SW 1271 (cell line): ENCODE results near the gene PTPRG.
A peak's percentile ranks its signal among the peaks of the same experiment; 100 is the strongest.

Experiments used
- DNase-seq, 2 experiments: peaks; one replicate each; lab custom pipeline; 2025; lab: John Stamatoyannopoulos, UW

The PTPRG gene

GRCh38 chr3:61562721-61563312, 1.4 kb downstream of the PTPRG start:
- no peak for DNase-seq

GRCh38 chr3:61563313-61564271, 2.2 kb downstream of the PTPRG start:
- DNase-seq, result no peak

- no peak for DNase-seq
Measured at GRCh38 chr3:61564395-61565059, 3.2 kb downstream of the PTPRG start.

GRCh38 chr3:61565569-61565968, 4.2 kb downstream of the PTPRG start:
- no peak for DNase-seq

- no peak for DNase-seq
Measured at GRCh38 chr3:61568127-61568526, 6.8 kb downstream of the PTPRG start.

- no peak for DNase-seq
Measured at GRCh38 chr3:61569856-61570580, 8.6 kb downstream of the PTPRG start.

- no peak for DNase-seq
Measured at GRCh38 chr3:61570813-61571212, 9.4 kb downstream of the PTPRG start.

- DNase-seq, result no peak
Measured at GRCh38 chr3:61571516-61572336, 10.4 kb downstream of the PTPRG start.

GRCh38 chr3:61572879-61573278, 11.5 kb downstream of the PTPRG start:
- DNase-seq, result no peak

GRCh38 chr3:61573441-61573840, 12.1 kb downstream of the PTPRG start:
- DNase-seq, result no peak

- peak in 1 of 2 experiments; percentile 67 for DNase-seq
Measured at GRCh38 chr3:61574854-61575253, 13.5 kb downstream of the PTPRG start.

GRCh38 chr3:61575893-61576292, 14.5 kb downstream of the PTPRG start:
- DNase-seq, result no peak

- no peak for DNase-seq
Measured at GRCh38 chr3:61577760-61578159, 16.4 kb downstream of the PTPRG start.

- DNase-seq, result no peak
Measured at GRCh38 chr3:61578667-61579367, 17.4 kb downstream of the PTPRG start.

- DNase-seq, result no peak
Measured at GRCh38 chr3:61579685-61580084, 18.3 kb downstream of the PTPRG start.

GRCh38 chr3:61580982-61581643, 19.7 kb downstream of the PTPRG start:
- no peak for DNase-seq

GRCh38 chr3:61582287-61582686, 20.9 kb downstream of the PTPRG start:
- DNase-seq, result no peak

- DNase-seq, result no peak
Measured at GRCh38 chr3:61582846-61583245, 21.5 kb downstream of the PTPRG start.

GRCh38 chr3:61583890-61584875, 22.8 kb downstream of the PTPRG start:
- DNase-seq, result no peak
